NCI-H1417 (cell line): ENCODE data around the gene SLC2A13.
"Not testable (repeated sequence)": the region's sequence is repeated elsewhere in the genome, so short reads cannot be mapped to it uniquely, and the experiment has no call there.

Experiments
- DNase-seq, 3 experiments: peaks; one replicate each; lab custom pipeline; 2025; lab: John Stamatoyannopoulos, UW

The SLC2A13 gene

GRCh38 chr12:39868328-39868725 is 237.6 kb downstream of the SLC2A13 start:
- no peak for DNase-seq

GRCh38 chr12:39867631-39868327 is 238.1 kb downstream of the SLC2A13 start:
- DNase-seq = no peak

GRCh38 chr12:39866135-39866534 is 239.7 kb downstream of the SLC2A13 start:
- no peak for DNase-seq

GRCh38 chr12:39860695-39861094 is 245.2 kb downstream of the SLC2A13 start:
- no peak for DNase-seq

- DNase-seq = no peak
These were observed 252.9 kb downstream of the SLC2A13 start for GRCh38 chr12:39853003-39853402.

GRCh38 chr12:39852346-39852745 is 253.5 kb downstream of the SLC2A13 start:
- DNase-seq = no peak

GRCh38 chr12:39848218-39848617 is 257.7 kb downstream of the SLC2A13 start:
- DNase-seq = not testable (repeated sequence)

GRCh38 chr12:39846971-39847650 is 258.8 kb downstream of the SLC2A13 start:
- no peak for DNase-seq

- DNase-seq = no peak
These were observed 259.6 kb downstream of the SLC2A13 start for GRCh38 chr12:39846304-39846703.

- DNase-seq = no peak
These were observed 265.5 kb downstream of the SLC2A13 start for GRCh38 chr12:39840422-39840821.

- DNase-seq = no peak
These were observed 266.8 kb downstream of the SLC2A13 start for GRCh38 chr12:39839072-39839471.

- no peak for DNase-seq
These were observed 270.1 kb downstream of the SLC2A13 start for GRCh38 chr12:39835517-39836489.

- peak in 2 of 3 experiments; percentile 9 to 43 for DNase-seq
These were observed 274.1 kb downstream of the SLC2A13 start for GRCh38 chr12:39831587-39832315.

- DNase-seq = no peak
These were observed 274.9 kb downstream of the SLC2A13 start for GRCh38 chr12:39830852-39831520.

- DNase-seq = no peak
These were observed 275.7 kb downstream of the SLC2A13 start for GRCh38 chr12:39830171-39830570.

- DNase-seq = peak in 2 of 3 experiments; percentile 7 to 32
These were observed 281.2 kb downstream of the SLC2A13 start for GRCh38 chr12:39824505-39825212.

- DNase-seq = no peak
These were observed 289.2 kb downstream of the SLC2A13 start for GRCh38 chr12:39816671-39817185.

- no peak for DNase-seq
These were observed 290.1 kb downstream of the SLC2A13 start for GRCh38 chr12:39815746-39816145.

GRCh38 chr12:39814626-39815025 is 291.3 kb downstream of the SLC2A13 start:
- no peak for DNase-seq

- no peak for DNase-seq
These were observed 292.1 kb downstream of the SLC2A13 start for GRCh38 chr12:39813776-39814175.
